ENCODE data around the gene COPRS. TPM values are rescaled to one million over a fixed set of nuclear protein-coding genes. Genes with fewer than 3 reads are reported as not detected.

Gene COPRS
- polyA plus RNA-seq, 1 of the 3 experiments (the other 2 are of a cell fraction), result 88.8 TPM

DNA sequence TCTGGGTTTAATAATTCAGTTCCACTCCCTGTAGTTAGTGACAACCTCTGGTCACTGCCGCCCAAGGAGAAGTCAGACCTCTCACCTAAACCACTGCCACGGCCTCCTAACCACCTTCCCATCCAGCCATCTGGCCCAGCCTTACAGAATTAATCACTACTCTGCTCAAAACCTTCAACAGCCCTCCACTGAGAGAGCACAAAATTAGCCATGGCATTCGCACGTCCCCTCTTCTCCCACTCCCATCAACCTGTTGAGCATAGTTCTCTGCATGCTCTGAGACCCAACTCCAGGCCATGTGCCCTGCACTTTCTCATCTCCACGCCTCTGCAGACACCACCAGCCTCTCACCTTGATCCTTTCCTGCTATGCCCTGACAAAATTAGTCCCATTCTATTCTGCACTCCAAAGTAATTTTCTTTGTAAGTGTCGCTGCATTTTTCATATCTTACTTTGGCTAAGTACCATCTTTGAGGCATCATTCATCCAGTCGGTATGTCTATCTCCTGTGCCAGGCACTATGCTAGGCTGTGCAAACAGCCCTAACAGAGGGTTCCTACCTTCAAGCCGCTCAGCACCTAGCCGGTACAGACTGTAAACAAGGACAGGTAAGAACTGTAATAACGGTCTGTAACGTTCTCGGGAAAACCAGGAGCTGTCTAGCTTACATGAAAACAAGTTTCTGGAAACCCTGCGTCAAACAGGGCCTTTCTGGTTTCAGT is 963 bp downstream of the COPRS start:
- Histone ChIP-seq H3K27me3 (ENCODE audit: insufficient read depth) (no peaks in the 10 kb centered on the region), H3K4me2 (peak overlapping the region; percentile 86), H3K79me2 (ENCODE audit: insufficient read depth) (peaks cover 47% of the 10 kb centered on the region), H3K27ac (ENCODE audit: low read depth in 2 of 2, low read length in 1 of 2) (peak overlapping the region; percentile 38 to 48; a peak in 1 of 4 replicates), H2AFZ (ENCODE audit: low read depth) (0 out of 2 replicates have a peak overlapping the region, but pooled peaks have one; percentile 65), H3K4me3 (ENCODE audit: low read depth in 2 of 2, low read length in 1 of 2) (peak overlapping the region; percentile 59 to 76), H4K20me1 (ENCODE audit: insufficient read depth) (peaks cover 9% of the 10 kb centered on the region; the same call in 1 of the 2 replicates), H3K36me3 (replicated peaks in 1 of 2; ENCODE audit: control insufficient read depth in 1 of 2, insufficient read depth in 2 of 2, low read length in 1 of 2) (peaks cover 7 to 32% of the 10 kb centered on the region in 2 experiments), H3K9me3 (no peaks in the 10 kb centered on the region), H3K4me1 (ENCODE audit: control insufficient read depth in 1 of 2, insufficient read depth in 2 of 2, low read depth in 1 of 2, low read length in 1 of 2) (peaks cover 0 to 13% of the 10 kb centered on the region in 2 experiments; a peak in 2 of 4 replicates), H3K9me2 (no peaks in the 10 kb centered on the region), H3K9ac (peak overlapping the region; percentile 60), H3F3A (replicated peaks; ENCODE audit: insufficient read depth) (peaks cover 17% of the 10 kb centered on the region)
- ChIA-PET POLR2A (no interaction called here), CTCF (interaction anchor here (0.7 to 1.9 kb wide), 4 partner anchors 16 to 464 kb away, joined by 3 to 13 read pairs (median 4); no protein-coding TSS in a partner anchor)
- no peak for TF ChIP-seq GATA2 (CRISPR knock-in tag; IDR thresholded peaks at IDR 0.05)
- no peak for TF ChIP-seq SIN3A (IDR thresholded peaks at IDR 0.05; ENCODE audit: borderline replicate concordance, low read depth, low read length)
- TF ChIP-seq NRF1 (IDR thresholded peaks at IDR 0.05; ENCODE audit: low read depth, low read length), result no peak
- TF ChIP-seq POLR2AphosphoS5 (IDR thresholded peaks at IDR 0.05; ENCODE audit: low read depth, low read length), result no peak
- TF ChIP-seq JUND (IDR thresholded peaks at IDR 0.05), result no peak
- TF ChIP-seq SMC3 (IDR thresholded peaks at IDR 0.05; ENCODE audit: low read depth, low read length), result no peak
- TF ChIP-seq RAD21 (IDR thresholded peaks at IDR 0.05; ENCODE audit: low read length), result no peak
- TF ChIP-seq, protein P1, sequence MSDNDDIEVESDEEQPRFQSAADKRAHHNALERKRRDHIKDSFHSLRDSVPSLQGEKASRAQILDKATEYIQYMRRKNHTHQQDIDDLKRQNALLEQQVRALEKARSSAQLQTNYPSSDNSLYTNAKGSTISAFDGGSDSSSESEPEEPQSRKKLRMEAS (IDR thresholded peaks at IDR 0.05; ENCODE audit: low read depth), result no peak; the same call in 1 of the 2 replicates
- TF ChIP-seq FOXJ3 (CRISPR knock-in tag; IDR thresholded peaks at IDR 0.05), result no peak
- TF ChIP-seq, protein P2, sequence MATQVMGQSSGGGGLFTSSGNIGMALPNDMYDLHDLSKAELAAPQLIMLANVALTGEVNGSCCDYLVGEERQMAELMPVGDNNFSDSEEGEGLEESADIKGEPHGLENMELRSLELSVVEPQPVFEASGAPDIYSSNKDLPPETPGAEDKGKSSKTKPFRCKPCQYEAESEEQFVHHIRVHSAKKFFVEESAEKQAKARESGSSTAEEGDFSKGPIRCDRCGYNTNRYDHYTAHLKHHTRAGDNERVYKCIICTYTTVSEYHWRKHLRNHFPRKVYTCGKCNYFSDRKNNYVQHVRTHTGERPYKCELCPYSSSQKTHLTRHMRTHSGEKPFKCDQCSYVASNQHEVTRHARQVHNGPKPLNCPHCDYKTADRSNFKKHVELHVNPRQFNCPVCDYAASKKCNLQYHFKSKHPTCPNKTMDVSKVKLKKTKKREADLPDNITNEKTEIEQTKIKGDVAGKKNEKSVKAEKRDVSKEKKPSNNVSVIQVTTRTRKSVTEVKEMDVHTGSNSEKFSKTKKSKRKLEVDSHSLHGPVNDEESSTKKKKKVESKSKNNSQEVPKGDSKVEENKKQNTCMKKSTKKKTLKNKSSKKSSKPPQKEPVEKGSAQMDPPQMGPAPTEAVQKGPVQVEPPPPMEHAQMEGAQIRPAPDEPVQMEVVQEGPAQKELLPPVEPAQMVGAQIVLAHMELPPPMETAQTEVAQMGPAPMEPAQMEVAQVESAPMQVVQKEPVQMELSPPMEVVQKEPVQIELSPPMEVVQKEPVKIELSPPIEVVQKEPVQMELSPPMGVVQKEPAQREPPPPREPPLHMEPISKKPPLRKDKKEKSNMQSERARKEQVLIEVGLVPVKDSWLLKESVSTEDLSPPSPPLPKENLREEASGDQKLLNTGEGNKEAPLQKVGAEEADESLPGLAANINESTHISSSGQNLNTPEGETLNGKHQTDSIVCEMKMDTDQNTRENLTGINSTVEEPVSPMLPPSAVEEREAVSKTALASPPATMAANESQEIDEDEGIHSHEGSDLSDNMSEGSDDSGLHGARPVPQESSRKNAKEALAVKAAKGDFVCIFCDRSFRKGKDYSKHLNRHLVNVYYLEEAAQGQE (IDR thresholded peaks at IDR 0.05; ENCODE audit: low read depth, low read length), result no peak
- no peak for TF ChIP-seq IRF3 (IDR thresholded peaks at IDR 0.05; ENCODE audit: low read depth, low read length)
- no peak for TF ChIP-seq FOSL2 (IDR thresholded peaks at IDR 0.05; ENCODE audit: borderline replicate concordance, low read depth)
- no peak for TF ChIP-seq RCOR1 (IDR thresholded peaks at IDR 0.05; ENCODE audit: low read length)
- no peak for TF ChIP-seq YY1 (IDR thresholded peaks at IDR 0.05; ENCODE audit: low read depth)
- TF ChIP-seq EZH2phosphoT487 (IDR thresholded peaks at IDR 0.05; ENCODE audit: borderline replicate concordance, low read depth), result no peak
- no peak for TF ChIP-seq NFIC (IDR thresholded peaks at IDR 0.05; ENCODE audit: borderline replicate concordance)
- TF ChIP-seq RFX5 (IDR thresholded peaks at IDR 0.05; ENCODE audit: low read length), result no peak
- no peak for TF ChIP-seq EP300 (IDR thresholded peaks at IDR 0.05; ENCODE audit: borderline replicate concordance in 1 of 2, low read depth in 1 of 2, low read length in 1 of 2)
- TF ChIP-seq GABPA (IDR thresholded peaks at IDR 0.05; ENCODE audit: low read depth), result no peak
- TF ChIP-seq ELF1 (IDR thresholded peaks at IDR 0.05), result no peak
- WGBS (ENCODE audit: low lambda C conversion rate), result 41% methylated on average over 13 of the region's 13 CpGs
- DNase-seq, result no peak
